Measurements from ENCODE around the gene RPS26. TPM values are rescaled to one million over a fixed set of nuclear protein-coding genes. Genes with fewer than 3 reads are reported as not detected.

RPS26 gene
- total RNA-seq, 4 donors from 2014 or later, result 283 to 2,670 (median 937) TPM

GRCh38 chr12:56080556-56081138 lies 38.9 kb downstream of the RPS26 start:
- Histone ChIP-seq H3K9me3 (no peaks in the 10 kb centered on the region), H3K4me1 (peaks cover 0 to 43% (median 22%) of the 10 kb centered on the region in 4 donors), H3K27me3 (no peaks in the 10 kb centered on the region), H3K4me3 (peak overlapping the region; percentile 35 to 74 (median 64)), H3K36me3 (no peaks in the 10 kb centered on the region), H3K27ac (peak overlapping the region; percentile 89 to 94 (median 90))
- WGBS, 2 donors (ENCODE audit: low coverage in 1 of 2), result 20 to 81% methylated on average over 3 to 20 of the region's 20 CpGs
- in situ Hi-C loops (cut with MboI; ENCODE audit: low pct_ligation_motif_present in 1 of 4, low pct_unique_long_range_greater_than_20kb in 1 of 4, low sequenced_read_pairs in 3 of 4) (no loop called here), intact Hi-C loops (cut with DNase I; ENCODE audit: low total_unique reads) (no loop called here)
- TF ChIP-seq EP300 (IDR thresholded peaks at IDR 0.05; ENCODE audit: low read depth), result no peak
- TF ChIP-seq POLR2AphosphoS5 (IDR thresholded peaks at IDR 0.05), result peak; percentile 77 to 88 (median 84)
- TF ChIP-seq CTCF (IDR thresholded peaks at IDR 0.05), result no peak
- peak; percentile 84 for TF ChIP-seq POLR2A (IDR thresholded peaks at IDR 0.05)
- DNase-seq, result peak; percentile 81

- peak; percentile 85 for DNase-seq
- Histone ChIP-seq H3K9me3 (no peaks in the 10 kb centered on the region), H3K27ac (peak overlapping the region; percentile 89 to 94 (median 90)), H3K4me3 (peak overlapping the region; percentile 15 to 74 (median 64)), H3K27me3 (no peaks in the 10 kb centered on the region), H3K36me3 (no peaks in the 10 kb centered on the region), H3K4me1 (peaks cover 1 to 51% (median 30%) of the 10 kb centered on the region in 4 donors)
- WGBS, 2 donors (ENCODE audit: low coverage in 1 of 2), result 25 to 33% methylated on average over 3 to 6 of the region's 6 CpGs
- in situ Hi-C loops (cut with MboI; ENCODE audit: low pct_ligation_motif_present in 1 of 4, low pct_unique_long_range_greater_than_20kb in 1 of 4, low sequenced_read_pairs in 3 of 4) (no loop called here), intact Hi-C loops (cut with DNase I; ENCODE audit: low total_unique reads) (no loop called here)
- TF ChIP-seq POLR2A (IDR thresholded peaks at IDR 0.05), result peak; percentile 91
- no peak for TF ChIP-seq CTCF (IDR thresholded peaks at IDR 0.05)
- peak; percentile 73 to 93 (median 87) for TF ChIP-seq POLR2AphosphoS5 (IDR thresholded peaks at IDR 0.05)
- peak; percentile 17 for TF ChIP-seq EP300 (IDR thresholded peaks at IDR 0.05; ENCODE audit: low read depth)
Observed at GRCh38 chr12:56081393-56082347, 40.0 kb downstream of the RPS26 start.

GRCh38 chr12:56082382-56082781 lies 40.7 kb downstream of the RPS26 start:
- peak overlapping the region in 2 of 4 donors; percentile 63 to 65 for H3K4me3 ChIP-seq
- peaks cover 3 to 58% (median 35%) of the 10 kb centered on the region in 4 donors for H3K4me1 ChIP-seq
- no peaks in the 10 kb centered on the region for H3K27me3 ChIP-seq
- no peak for DNase-seq
- 56% methylated on average over 2 of the region's 2 CpGs; no CpG with 5 or more reads in 1 of the 2 donors for WGBS, 2 donors (ENCODE audit: low coverage in 1 of 2)
- H3K36me3 ChIP-seq, result no peaks in the 10 kb centered on the region
- intact Hi-C loops (cut with DNase I; ENCODE audit: low total_unique reads) (no loop called here), in situ Hi-C loops (cut with MboI; ENCODE audit: low pct_ligation_motif_present in 1 of 4, low pct_unique_long_range_greater_than_20kb in 1 of 4, low sequenced_read_pairs in 3 of 4) (no loop called here)
- peak overlapping the region; percentile 89 to 94 (median 90) for H3K27ac ChIP-seq
- no peak for TF ChIP-seq EP300 (IDR thresholded peaks at IDR 0.05; ENCODE audit: low read depth)
- TF ChIP-seq POLR2AphosphoS5 (IDR thresholded peaks at IDR 0.05), result no peak
- TF ChIP-seq CTCF (IDR thresholded peaks at IDR 0.05), result no peak
- TF ChIP-seq POLR2A (IDR thresholded peaks at IDR 0.05), result no peak
- H3K9me3 ChIP-seq, result no peaks in the 10 kb centered on the region

- Histone ChIP-seq H3K4me1 (peaks cover 3 to 61% (median 36%) of the 10 kb centered on the region in 4 donors), H3K27me3 (no peaks in the 10 kb centered on the region), H3K36me3 (no peaks in the 10 kb centered on the region), H3K4me3 (peak overlapping the region in 1 of 4 donors; percentile 63), H3K9me3 (no peaks in the 10 kb centered on the region), H3K27ac (peak overlapping the region; percentile 89 to 94 (median 90))
- DNase-seq, result no peak
- in situ Hi-C loops (cut with MboI; ENCODE audit: low pct_ligation_motif_present in 1 of 4, low pct_unique_long_range_greater_than_20kb in 1 of 4, low sequenced_read_pairs in 3 of 4), result no loop called here
- TF ChIP-seq CTCF (IDR thresholded peaks at IDR 0.05), result no peak
- no peak for TF ChIP-seq EP300 (IDR thresholded peaks at IDR 0.05; ENCODE audit: low read depth)
- no peak for TF ChIP-seq POLR2AphosphoS5 (IDR thresholded peaks at IDR 0.05)
- TF ChIP-seq POLR2A (IDR thresholded peaks at IDR 0.05), result no peak
- intact Hi-C loops (cut with DNase I; ENCODE audit: low total_unique reads), result no loop called here
- 50 to 55% methylated on average over 1 to 2 of the region's 3 CpGs for WGBS, 2 donors (ENCODE audit: low coverage in 1 of 2)
Observed at GRCh38 chr12:56082967-56083366, 41.2 kb downstream of the RPS26 start.
